Fibroblast of skin of right quadriceps (primary cell): ENCODE measurements around the gene STX1A.
"Not testable (repeated sequence)": the region's sequence is repeated elsewhere in the genome, so short reads cannot be mapped to it uniquely, and the experiment has no call there.

Experiments used
- DNase-seq: peaks from one replicate; pipeline ENCODE4 v3.0.0-alpha.2; 2013

Gene STX1A

DNA sequence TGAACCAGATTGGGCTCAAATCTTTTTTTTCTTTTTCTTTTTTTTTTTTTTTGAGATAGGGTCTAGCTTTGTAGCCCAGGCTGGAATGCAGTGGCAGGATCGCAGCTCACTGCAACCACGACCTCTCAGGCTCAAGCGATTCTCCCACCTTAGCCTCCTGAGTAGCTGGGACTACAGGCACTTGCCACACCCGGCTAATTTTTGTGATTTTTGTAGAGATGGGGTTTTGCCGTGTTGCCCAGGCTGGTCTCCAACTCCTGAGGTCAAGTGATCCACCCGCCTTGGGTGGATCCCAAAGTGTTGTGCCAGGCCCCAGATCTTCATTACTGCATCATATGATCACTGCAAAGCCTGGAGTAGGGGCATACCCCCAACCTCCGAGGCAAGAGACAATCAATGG, 39.0 kb downstream of the STX1A start:
- no peak for DNase-seq

DNA sequence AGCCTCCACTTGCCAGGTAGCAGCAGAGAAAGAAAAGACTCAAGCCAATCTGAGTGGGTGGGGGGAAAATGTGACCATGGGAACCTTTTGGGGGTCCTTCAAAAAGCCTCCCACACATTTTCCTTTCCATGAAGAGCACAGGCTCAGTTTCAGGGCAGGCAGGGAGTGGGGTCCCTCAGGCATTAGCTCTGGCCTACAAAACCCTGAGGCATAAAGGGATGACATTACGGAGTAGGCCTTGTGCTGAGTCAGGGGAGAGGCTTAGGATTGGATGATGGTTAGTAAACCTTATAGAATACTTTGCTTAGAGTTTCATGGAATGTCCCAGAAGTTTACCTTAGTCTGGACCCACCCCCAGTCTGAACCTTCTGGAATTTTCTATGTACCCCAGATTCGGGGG, 39.8 kb downstream of the STX1A start:
- no peak for DNase-seq

DNA sequence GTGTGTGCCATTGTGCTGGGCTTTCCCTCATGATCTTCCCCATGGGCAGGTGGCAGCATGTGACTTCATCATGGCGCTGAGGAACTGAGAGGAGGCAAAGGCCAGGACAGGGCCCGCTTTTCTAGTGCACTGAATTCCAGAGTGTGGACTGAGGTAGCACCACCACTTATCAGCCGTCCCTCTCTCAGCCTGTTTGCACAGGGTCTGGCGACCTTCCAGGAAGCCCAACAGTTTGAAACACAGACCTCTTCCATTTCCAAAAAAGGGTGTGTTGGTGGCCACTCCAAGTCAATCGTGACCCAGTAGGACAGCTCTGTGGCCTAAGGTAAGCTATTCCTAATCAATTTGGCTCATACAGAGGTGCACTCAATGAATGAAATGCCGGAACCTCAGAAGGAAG, 40.6 kb downstream of the STX1A start:
- no peak for DNase-seq

DNA sequence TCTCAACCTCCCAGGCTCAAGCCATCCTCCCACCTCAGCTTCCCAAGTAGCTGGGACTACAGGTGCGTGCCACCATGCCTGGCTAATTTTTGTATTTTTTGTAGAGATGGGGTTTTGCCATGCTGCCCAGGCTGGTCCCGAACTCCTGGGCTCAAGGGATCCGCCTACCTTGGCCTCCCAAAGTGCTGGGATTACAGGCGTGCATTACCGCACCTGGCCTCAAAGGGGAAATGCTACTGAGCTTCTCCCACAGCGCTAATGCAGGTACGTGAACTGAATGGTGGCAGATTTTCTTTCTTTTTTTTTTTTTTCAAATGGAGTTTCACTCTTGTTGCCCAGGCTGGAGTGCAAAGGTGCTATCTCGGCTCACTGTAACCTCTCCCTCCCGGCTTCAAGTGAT, 43.4 kb downstream of the STX1A start:
- DNase-seq: not testable (repeated sequence)

DNA sequence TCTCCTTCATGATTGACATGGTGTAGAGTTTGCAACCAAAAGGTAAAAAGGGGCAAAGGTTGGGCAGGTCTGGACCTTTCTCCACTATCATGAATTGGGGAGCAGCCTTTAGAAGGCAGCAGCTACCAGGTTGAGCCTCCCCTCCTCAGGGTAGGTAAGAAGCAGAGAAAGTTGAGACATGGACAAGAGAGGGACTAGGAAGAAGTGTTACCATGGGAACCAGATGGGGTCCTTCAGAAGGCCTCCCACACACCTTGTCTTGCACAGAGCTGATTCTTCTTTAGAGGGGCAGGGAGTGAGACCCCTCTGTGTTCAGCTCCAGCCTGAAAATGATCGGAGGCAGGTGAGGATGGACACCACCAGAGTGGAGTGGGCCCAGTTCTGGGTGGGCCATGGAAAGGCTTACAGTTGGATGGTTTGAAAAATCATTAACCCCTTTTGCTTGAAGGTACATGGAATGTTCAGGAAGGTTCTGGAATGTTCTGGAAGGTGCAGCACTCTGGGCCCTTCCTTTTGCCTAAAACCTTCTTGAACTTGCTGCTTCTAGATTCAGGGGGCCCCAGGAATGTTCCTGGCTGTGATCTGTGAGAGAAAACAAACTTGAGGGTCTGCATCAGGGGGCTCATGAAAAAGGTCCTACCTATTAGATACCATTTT, 44.9 kb downstream of the STX1A start:
- no peak for DNase-seq

DNA sequence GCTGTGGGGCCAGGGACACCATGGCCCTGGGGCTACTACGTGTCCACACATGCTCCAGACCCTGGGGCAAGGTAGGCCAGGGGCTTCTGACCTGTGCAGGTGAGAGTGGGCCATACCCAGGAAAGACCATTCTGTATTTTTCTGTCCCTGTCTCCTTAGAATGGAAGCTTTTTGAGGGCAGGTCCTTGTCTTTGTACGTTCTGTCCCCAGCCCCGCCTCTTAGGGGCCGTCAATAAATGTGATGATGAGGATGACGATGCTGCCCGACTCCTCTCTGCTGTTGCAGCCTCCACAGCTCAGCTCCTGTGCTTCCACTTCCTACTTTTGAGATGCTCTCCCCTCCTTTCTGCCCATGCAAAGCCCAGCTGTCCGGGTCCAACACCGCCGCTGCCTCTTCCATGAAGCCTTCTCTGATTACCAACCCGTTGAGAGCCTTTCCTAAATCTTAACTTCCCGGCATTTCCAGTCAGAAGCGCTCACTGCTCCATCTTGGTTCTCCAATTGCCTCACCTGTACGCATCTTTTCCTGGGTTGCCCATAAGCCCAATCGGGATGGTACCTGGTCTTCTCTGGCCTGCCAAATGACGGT, 47.5 kb downstream of the STX1A start:
- no peak for DNase-seq

DNA sequence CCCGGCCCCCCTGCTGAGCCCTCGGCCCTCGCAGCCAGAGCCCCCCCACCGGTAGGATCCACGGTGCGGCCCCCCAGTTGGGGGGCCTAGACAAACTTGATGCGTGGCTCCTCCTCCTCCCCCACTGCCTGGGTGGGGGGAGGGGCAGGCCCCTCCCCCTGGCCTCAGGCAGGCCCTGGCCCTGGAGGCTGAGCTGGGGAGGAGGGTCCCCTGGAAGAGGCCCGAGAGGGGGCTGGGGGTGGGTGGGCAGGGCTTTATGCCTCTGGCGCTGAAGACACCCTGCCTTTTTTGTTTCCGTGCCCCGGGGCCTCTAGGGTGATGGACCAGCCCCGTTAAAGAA, 48.2 kb downstream of the STX1A start:
- DNase-seq: no peak

DNA sequence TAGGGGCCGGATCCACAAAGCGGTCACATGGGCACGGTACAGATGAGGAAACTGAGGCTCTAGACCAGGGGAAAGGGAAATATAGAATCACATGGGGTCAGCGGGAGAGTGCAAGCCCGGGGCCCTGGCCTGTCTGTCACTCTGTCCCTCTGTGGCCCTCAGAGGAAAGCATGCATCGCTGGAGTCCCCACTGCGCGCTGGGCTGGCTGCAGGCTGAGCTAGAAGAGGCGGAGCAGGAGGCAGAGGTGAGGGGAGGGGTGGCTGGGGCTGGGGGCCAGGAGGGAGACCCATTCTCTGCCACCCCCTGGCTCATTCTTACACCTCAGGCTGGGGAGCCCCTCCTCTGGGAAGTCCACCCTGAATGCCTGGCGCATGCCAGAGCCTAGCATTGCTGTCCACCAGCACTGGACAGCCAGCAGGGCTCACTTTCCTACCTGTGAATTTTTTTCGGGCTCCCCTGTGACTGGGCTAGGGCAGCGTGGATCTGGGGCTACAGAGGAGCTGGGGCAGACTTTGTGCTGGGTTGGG, 49.5 kb downstream of the STX1A start:
- DNase-seq: no peak

DNA sequence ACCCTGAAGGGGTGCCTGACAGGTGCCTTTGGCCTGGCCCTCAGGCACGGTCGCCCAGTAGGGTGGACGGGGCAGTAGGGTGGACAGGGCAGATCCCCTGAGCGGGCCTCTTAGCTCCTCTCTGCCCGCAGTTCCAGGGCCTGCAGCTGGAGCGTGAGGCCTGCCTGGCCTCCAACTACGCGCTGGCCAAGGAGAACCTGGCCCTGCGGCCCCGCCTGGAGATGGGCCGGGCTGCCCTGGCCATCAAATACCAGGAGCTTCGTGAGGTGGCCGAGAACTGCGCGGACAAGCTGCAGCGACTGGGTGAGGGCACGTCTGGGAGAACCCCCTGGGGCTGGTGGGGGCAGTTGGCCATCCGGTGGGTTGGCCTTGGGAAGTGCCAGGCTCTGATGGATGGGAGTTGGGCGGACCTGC, 50.2 kb downstream of the STX1A start:
- no peak for DNase-seq

DNA sequence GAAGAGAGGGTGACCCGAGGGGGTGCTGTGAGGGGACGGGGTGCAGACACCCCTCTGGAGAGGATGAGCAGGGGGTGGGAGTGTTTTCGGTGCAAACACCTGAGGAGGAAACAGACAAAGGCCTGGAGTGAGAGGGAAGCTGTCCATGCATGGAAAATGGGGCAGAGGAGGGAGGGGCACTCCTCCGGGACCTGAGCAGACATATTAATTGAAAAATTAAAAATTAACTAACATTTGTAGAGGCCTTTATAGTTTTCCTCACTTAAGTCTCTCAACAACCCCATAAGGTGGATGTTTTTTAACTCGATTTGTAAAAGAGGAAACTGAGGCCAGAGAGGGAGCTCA, 50.6 kb downstream of the STX1A start:
- no peak for DNase-seq

DNA sequence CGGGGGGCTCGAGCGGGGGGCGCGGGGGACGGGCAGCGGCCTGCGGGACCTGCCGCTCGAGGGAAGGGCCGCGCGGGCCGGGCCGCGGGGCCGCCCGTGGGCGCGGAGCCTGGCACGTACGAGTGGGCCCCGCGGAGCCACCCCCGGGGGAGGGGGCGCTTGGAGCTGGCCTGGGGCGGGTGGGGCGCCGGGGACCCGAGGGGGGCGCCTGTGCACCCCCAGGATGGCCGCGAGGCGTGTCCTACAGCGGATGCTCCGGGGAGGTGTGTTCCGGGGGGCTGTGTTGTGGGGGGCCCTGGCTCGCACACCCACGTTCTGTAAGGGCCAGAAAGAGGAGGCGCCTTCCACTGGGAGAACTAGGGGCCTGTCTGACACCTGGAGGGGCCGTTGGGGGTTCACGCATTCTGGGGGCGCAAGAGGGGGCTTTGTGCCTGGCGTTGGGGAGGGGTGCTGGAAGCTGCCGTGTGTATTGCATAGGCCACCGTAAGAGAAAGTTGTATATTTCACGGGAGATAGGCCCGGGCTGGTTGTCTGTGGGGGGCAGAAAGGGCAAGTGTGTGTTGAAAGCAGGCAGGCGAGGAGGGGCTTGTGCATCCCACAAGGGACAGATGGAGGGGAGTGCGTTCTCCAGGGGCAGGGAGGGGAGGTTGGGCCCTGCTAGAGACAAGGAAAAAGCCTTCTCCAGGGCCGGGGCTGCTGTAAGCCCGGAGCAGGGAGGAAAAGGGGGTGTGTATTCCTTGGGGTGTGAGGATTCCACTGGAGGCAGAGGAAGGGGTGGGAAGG, 51.2 kb downstream of the STX1A start:
- peak; percentile 8 for DNase-seq

DNA sequence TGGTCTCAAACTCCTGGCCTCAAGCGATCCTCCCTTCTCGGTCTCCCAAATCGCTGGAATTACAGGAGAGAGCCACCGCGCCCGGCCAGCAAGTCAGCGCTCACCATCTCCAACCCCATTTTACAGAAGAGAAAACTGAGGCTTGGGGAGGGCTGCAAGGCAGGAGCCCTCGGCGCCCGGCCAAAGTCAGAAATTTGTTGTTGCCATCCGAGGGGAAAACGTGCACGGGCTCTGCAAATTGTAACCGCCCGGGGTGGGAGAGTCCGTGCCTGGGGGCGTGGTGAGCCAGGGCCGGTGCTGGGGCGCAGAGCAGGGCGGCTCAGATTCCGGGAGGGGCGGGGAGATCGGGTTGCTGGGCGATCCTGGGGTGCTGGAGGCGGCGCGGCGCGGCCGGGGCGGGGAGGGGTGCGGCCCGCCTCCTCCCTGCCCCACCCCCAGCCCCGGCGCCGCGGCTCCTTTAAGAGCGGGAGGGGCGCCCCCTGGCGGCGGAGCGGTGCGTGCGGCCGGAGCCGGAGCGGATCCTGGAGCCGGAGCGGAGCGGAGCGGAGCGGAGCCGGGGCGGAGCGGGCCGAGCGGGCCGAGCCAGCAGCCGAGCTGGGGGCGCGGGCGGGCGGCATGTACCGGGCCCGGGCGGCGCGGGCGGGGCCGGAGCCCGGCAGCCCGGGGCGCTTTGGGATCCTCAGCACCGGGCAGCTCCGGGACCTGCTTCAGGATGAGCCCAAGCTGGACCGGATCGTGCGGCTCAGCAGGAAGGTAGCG, 51.9 kb downstream of the STX1A start, which contains the start of gene VPS37D:
Gene VPS37D, plus strand, starts transcription at position 488 of the 759 bp plus-strand sequence. Its CDS starts 128 bp downstream, at position 616.
- DNase-seq: peak; percentile 87

DNA sequence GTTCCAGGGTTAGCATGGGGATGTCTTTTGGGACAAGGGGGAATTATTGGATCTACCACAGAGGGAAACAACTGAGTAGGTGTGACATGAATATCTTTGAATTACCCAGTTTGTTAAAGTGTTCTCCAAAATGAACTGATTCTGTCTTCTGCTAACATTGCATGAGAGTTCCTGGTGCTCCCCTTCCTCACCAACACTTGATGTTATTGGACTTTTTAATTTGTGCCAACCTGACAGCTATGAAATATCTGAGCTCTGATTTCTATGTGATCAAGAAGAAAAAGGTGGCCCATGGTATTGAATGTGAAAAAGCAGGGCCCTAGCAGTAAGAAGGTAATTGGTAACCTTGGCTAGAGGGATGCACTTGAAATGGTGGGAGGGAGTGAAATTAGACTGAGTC, 56.4 kb downstream of the STX1A start:
- DNase-seq: no peak

DNA sequence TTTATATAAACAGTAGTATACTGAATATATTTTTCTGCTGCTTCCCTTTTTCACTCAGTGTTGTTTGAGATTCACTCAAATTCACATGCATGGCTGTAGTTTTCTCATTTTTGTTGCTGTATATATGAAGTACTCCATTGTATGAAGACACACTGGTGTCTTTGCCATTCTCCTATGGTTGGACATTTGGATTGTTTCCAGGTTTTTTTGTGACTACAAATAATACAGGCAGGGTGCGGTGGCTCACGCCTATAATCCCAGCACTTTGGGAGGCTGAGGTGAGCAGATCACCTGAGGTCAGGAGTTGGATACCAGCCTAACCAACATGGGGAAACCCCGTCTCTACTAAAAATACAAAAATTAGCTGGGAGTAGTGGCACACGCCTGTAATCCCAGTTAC, 58.9 kb downstream of the STX1A start:
- not testable (repeated sequence) for DNase-seq

DNA sequence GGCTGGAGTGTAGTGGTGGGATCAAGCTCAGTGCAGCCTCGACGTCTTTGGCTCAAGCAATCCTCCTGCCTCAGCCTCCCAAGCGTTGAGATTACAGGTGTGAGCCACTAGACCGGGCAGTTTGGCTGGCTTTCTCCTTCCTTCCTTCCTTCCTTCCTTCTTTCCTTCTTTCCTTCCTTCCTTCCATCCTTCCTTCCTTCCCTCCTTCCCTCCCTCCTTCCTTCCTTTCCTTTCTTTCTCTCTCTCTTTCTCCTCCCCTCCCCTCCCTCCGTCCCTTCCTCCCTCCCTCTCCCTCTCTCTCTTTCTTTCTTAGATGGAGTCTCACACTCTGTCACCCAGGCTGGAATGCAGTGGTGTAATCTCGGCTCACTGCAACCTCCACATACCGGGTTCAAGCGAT, 59.5 kb downstream of the STX1A start:
- DNase-seq: no peak

DNA sequence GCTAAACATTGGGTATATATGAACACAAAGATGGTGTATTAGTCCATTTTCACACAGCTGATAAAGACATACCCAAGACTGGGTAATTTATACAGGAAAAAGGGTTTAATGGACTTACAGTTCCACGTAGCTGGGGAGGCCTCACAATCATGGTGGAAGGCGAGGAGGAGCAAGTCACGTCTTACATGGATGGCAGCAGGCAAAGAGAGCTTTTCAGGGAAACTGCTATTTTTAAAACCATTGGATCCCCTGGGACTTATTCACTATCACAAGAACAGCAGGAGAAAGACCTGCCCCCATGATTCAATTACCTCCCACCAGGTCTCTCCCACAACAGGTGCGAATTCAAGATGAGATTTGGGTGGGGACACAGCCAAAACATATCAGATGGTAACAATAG, 64.2 kb downstream of the STX1A start:
- not testable (repeated sequence) for DNase-seq

DNA sequence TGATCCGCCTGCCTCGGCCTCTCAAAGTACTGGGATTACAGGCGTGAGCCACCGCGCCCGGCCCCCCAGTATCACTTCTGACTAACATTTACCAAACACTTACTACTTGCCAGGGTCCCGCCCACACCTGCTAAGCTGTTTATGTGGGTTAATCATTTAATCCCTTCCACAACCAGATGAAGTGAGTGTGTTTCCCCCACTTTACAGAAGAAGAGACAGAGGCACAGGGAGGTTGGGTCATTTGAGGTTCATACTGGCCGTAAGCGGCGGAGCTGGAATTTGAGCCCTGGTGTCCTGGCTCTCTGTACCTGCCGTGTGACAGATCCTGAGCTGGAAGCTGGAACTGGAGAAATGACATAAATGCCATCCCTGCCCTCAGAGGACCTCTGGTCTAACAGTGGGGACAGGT, 66.9 kb downstream of the STX1A start:
- no peak for DNase-seq

DNA sequence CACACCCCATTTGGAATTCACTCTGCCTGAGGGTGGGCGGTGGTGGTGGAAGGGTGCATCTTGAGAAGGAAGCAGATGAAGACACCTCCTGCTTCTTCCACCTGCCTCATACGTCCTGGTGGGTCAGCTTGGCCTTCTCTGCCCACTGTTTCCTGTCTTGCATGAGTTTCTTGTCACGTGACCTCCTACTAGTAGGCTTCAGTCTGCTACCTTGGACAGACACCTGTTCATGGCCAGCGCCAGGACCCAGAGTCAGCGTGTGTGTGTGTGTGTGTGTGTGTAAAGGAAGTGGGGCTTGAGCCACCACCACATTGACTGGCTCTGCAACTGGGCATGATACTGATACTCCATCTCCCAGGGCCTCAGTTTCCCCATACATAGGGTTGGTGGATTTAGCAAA, 68.9 kb downstream of the STX1A start:
- DNase-seq: no peak

DNA sequence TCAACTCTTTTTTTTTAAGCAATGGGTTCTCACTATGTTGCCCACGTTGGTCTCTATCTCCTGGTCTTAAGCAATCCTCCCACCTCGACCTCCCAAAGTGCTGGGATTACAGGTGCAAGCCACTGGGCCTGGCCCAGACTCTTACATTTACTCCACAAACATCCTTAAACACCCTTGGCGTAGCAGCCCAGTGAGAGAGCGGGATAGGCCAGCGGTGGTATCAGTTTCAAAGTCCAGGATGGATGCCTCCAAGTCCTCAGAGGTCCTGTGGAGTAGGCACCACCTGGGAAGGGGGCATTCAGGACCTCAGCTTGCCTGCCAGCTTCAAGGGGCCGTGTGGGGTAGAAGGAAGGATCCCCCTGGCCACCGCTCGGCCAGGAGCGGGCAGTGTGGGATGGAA, 69.9 kb downstream of the STX1A start:
- DNase-seq: no peak
